ENCODE results near the gene APOA4. TPM values are rescaled to one million over a fixed set of nuclear protein-coding genes. Genes with fewer than 3 reads are reported as not detected.
A peak's percentile ranks its signal among the peaks of the same experiment; 100 is the strongest.

Gene APOA4
- total and polyA plus RNA-seq, 2 of the 13 experiments (the other 11 are each of a cell fraction or from before 2014, with no cell fraction given) = 3.8 to 7.2 TPM

DNA sequence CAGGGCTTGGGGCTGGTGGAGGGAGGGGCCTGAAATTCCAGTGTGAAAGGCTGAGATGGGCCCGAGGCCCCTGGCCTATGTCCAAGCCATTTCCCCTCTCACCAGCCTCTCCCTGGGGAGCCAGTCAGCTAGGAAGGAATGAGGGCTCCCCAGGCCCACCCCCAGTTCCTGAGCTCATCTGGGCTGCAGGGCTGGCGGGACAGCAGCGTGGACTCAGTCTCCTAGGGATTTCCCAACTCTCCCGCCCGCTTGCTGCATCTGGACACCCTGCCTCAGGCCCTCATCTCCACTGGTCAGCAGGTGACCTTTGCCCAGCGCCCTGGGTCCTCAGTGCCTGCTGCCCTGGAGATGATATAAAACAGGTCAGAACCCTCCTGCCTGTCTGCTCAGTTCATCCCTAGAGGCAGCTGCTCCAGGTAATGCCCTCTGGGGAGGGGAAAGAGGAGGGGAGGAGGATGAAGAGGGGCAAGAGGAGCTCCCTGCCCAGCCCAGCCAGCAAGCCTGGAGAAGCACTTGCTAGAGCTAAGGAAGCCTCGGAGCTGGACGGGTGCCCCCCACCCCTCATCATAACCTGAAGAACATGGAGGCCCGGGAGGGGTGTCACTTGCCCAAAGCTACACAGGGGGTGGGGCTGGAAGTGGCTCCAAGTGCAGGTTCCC lies 6.5 kb upstream of the APOA4 start, which contains the start of gene APOC3 (continued):
- TF ChIP-seq, protein P1, sequence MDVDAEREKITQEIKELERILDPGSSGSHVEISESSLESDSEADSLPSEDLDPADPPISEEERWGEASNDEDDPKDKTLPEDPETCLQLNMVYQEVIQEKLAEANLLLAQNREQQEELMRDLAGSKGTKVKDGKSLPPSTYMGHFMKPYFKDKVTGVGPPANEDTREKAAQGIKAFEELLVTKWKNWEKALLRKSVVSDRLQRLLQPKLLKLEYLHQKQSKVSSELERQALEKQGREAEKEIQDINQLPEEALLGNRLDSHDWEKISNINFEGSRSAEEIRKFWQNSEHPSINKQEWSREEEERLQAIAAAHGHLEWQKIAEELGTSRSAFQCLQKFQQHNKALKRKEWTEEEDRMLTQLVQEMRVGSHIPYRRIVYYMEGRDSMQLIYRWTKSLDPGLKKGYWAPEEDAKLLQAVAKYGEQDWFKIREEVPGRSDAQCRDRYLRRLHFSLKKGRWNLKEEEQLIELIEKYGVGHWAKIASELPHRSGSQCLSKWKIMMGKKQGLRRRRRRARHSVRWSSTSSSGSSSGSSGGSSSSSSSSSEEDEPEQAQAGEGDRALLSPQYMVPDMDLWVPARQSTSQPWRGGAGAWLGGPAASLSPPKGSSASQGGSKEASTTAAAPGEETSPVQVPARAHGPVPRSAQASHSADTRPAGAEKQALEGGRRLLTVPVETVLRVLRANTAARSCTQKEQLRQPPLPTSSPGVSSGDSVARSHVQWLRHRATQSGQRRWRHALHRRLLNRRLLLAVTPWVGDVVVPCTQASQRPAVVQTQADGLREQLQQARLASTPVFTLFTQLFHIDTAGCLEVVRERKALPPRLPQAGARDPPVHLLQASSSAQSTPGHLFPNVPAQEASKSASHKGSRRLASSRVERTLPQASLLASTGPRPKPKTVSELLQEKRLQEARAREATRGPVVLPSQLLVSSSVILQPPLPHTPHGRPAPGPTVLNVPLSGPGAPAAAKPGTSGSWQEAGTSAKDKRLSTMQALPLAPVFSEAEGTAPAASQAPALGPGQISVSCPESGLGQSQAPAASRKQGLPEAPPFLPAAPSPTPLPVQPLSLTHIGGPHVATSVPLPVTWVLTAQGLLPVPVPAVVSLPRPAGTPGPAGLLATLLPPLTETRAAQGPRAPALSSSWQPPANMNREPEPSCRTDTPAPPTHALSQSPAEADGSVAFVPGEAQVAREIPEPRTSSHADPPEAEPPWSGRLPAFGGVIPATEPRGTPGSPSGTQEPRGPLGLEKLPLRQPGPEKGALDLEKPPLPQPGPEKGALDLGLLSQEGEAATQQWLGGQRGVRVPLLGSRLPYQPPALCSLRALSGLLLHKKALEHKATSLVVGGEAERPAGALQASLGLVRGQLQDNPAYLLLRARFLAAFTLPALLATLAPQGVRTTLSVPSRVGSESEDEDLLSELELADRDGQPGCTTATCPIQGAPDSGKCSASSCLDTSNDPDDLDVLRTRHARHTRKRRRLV (CRISPR knock-in tag; IDR thresholded peaks at IDR 0.05) = no peak; the same call in 1 of the 2 replicates
- TF ChIP-seq ATF7-NPFF (CRISPR knock-in tag; IDR thresholded peaks at IDR 0.05; ENCODE audit: low read depth) (peak; percentile 47; the same call in 1 of the 2 replicates), ZBTB7A (CRISPR knock-in tag; IDR thresholded peaks at IDR 0.05) (peak; percentile 73), ZNF333 (CRISPR knock-in tag; IDR thresholded peaks at IDR 0.05; ENCODE audit: borderline replicate concordance) (0 out of 2 replicates have a peak, but pooled peaks have one; percentile 36), ZNF34 (CRISPR knock-in tag; IDR thresholded peaks at IDR 0.05; ENCODE audit: borderline replicate concordance) (no peak), AHDC1 (CRISPR knock-in tag; IDR thresholded peaks at IDR 0.05; ENCODE audit: borderline replicate concordance) (no peak), ISL2 (CRISPR knock-in tag; IDR thresholded peaks at IDR 0.05) (peak; percentile 41; the same call in 1 of the 2 replicates), SAP130 (CRISPR knock-in tag; IDR thresholded peaks at IDR 0.05; ENCODE audit: low read depth) (peak; percentile 86), ZNF883 (CRISPR knock-in tag; IDR thresholded peaks at IDR 0.05; ENCODE audit: not compliant biosample characterization) (no peak), TOPORS (CRISPR knock-in tag; IDR thresholded peaks at IDR 0.05) (peak; percentile 27; the same call in 1 of the 2 replicates), BRD4 (CRISPR knock-in tag; IDR thresholded peaks at IDR 0.05) (peak; percentile 12)
- TF ChIP-seq, protein P2, sequence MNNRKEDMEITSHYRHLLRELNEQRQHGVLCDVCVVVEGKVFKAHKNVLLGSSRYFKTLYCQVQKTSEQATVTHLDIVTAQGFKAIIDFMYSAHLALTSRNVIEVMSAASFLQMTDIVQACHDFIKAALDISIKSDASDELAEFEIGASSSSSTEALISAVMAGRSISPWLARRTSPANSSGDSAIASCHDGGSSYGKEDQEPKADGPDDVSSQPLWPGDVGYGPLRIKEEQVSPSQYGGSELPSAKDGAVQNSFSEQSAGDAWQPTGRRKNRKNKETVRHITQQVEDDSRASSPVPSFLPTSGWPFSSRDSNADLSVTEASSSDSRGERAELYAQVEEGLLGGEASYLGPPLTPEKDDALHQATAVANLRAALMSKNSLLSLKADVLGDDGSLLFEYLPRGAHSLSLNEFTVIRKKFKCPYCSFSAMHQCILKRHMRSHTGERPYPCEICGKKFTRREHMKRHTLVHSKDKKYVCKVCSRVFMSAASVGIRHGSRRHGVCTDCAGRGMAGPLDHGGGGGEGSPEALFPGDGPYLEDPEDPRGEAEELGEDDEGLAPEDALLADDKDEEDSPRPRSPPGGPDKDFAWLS (CRISPR knock-in tag; IDR thresholded peaks at IDR 0.05; ENCODE audit: borderline replicate concordance) = no peak
- TF ChIP-seq, protein P3, sequence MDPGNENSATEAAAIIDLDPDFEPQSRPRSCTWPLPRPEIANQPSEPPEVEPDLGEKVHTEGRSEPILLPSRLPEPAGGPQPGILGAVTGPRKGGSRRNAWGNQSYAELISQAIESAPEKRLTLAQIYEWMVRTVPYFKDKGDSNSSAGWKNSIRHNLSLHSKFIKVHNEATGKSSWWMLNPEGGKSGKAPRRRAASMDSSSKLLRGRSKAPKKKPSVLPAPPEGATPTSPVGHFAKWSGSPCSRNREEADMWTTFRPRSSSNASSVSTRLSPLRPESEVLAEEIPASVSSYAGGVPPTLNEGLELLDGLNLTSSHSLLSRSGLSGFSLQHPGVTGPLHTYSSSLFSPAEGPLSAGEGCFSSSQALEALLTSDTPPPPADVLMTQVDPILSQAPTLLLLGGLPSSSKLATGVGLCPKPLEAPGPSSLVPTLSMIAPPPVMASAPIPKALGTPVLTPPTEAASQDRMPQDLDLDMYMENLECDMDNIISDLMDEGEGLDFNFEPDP (CRISPR knock-in tag; conservative IDR thresholded peaks at IDR 0.05) = 0 out of 2 replicates have a peak, but pooled peaks have one; percentile 73

Measured in HepG2 (cell line).